M059J (cell line): ENCODE measurements around the gene PNLIP. TPM values are rescaled to one million over a fixed set of nuclear protein-coding genes. Genes with fewer than 3 reads are reported as not detected.

Source experiments
- DNase-seq: peaks from one replicate; pipeline ENCODE4 v3.0.0-alpha.2; 2012; ENCODE audit warnings: low read depth
- total RNA-seq: library from RNA; depleted of rRNA; stranded (reverse); fragments of >200 nt; shearing (Covaris generic); gene quantifications from 2 replicates; pipeline ENCODE4 v1.2.3, GENCODE V29; 2014; rRNA removed

PNLIP gene
- total RNA-seq = not detected in 2 replicates

DNA sequence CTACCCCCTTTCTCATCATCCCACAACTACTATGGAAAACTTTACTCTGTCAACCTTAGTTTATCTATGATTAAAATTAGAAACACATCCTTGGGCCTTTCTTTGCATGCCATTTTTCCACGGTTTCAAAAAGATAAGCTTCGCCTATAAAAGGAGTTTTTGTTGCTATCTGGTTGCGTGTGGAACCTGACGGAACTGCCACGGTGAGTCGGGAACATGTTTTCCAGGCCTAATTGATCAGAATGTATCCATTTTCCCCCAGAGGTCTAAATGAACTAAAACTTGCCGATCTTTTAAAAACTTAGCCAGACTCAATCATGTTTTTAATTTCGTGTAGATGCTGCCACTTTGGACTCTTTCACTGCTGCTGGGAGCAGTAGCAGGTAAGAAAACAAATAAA, at the start of gene PNLIP:
PNLIP (plus strand) TSS at position 176 of the 400 bp plus-strand sequence; CDS start at position 338, 162 bp downstream.
- DNase-seq = no peak

GRCh38 chr10:116504786-116505185, 40.9 kb upstream of the PNLIP start:
- no peak for DNase-seq

DNA sequence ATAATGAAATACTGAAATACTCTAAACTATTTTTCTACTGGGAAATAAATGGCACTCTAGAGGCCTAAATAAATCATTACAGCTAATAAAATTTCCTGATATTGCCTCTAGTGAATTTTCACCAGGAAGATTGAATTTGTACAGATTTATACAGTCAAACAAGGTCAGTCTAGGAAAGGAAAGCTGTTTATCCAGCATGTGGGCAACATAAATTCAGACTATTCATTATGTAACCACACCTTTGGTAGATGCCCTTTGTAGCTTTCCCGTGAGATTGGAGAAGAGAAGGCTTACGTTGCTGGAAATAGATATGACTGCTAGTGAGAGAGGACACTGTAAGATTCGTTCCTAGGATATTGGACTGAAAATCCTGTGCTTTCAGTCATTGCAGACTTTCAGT, 35.2 kb upstream of the PNLIP start:
- DNase-seq = no peak

GRCh38 chr10:116511365-116511764, 34.4 kb upstream of the PNLIP start:
- DNase-seq = no peak

GRCh38 chr10:116521424-116522290, 24.1 kb upstream of the PNLIP start:
- peak; percentile 26 for DNase-seq

DNA sequence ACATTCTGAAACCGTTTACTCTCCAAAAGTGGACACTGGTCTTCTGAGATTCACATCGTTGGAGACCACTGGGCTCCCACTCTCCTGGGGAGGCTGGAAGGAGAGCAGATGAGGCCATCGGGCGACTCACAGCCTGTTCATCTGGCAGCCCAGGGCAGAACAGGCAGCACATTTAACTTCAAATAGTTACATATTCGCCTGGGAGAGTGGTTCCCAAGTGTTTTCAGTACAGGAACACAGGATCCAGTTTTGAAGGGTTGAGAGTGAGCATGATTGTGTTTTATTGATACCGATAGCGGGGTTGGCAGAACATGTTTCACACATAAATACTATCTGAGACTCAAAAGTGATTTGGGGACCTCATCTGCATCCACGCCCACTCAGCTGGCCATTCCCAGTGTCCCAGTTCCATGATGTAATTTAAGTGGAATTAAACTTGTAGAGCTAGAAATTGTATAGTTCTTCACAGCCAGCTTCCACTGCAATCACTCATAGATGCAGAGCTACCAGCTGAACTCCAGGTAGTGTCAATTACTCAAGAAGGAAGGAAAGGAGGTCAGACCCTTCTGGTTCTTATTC, 22.8 kb upstream of the PNLIP start:
- no peak for DNase-seq

GRCh38 chr10:116524736-116525135, 21.0 kb upstream of the PNLIP start:
- DNase-seq = no peak

DNA sequence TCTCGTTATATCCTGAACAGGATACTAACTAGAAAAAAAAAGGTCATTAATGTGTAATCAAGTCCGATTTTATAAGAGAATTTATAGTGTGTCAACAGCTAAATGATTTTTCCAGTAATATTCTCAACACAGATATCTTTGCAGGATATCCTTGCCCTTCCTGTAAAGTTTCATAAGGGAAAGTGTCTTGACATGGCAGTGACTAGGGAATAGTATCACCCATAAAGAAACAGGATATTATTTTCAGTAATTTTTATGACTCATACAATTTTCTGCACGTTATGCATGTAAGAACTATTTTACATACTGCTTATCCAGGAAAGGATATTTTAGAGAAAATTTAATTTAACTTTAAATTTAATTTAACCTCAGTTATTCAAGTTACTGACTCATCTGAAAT, 19.5 kb upstream of the PNLIP start:
- DNase-seq = no peak

- peak; percentile 35 for DNase-seq
Observed at GRCh38 chr10:116536810-116537209, 8.9 kb upstream of the PNLIP start.

DNA sequence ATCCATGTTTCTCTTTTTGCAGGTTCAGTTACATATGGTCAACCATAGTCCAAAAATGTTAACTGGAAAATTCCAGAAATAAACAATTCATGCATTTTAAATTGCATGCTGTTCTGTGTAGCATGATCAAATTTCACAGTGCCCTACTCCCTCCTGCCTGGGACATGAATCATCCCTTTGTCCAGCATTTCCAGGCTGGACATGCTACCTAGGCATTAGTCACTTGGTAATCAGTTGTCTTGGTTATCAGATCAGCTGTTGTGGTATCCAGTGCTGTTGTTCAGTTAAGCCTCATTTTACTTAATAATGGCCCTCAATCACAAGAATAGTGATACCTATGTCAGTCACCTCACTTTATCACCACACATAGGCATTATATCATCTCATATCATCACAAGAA, 7.3 kb upstream of the PNLIP start:
- DNase-seq = peak; percentile 73

- DNase-seq = no peak
Observed at GRCh38 chr10:116538992-116539391, 6.7 kb upstream of the PNLIP start.

- DNase-seq = no peak
Observed at GRCh38 chr10:116540814-116541213, 4.9 kb upstream of the PNLIP start.

GRCh38 chr10:116542007-116542677, 3.6 kb upstream of the PNLIP start:
- no peak for DNase-seq

DNA sequence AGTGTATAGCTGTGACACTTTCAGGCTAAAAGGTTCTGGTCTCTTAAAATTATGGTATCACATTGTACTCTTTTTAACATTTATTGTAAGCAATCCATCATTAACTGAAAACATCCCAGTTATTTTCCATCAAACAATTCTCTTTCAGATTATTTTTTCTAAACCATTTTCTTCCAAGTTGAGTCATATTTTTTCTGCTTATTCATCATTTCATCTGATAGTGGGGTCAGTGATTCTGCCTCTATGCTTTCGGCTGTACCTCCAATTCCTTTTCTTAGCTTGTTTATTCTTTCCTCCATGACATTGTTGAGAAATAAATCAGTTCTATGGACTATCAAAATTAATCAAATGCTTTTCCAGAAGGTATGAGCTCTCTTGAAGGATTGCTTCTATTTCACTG, 609 bp upstream of the PNLIP start:
- no peak for DNase-seq

- no peak for DNase-seq
Observed at GRCh38 chr10:116548301-116548700, 2.6 kb downstream of the PNLIP start.

DNA sequence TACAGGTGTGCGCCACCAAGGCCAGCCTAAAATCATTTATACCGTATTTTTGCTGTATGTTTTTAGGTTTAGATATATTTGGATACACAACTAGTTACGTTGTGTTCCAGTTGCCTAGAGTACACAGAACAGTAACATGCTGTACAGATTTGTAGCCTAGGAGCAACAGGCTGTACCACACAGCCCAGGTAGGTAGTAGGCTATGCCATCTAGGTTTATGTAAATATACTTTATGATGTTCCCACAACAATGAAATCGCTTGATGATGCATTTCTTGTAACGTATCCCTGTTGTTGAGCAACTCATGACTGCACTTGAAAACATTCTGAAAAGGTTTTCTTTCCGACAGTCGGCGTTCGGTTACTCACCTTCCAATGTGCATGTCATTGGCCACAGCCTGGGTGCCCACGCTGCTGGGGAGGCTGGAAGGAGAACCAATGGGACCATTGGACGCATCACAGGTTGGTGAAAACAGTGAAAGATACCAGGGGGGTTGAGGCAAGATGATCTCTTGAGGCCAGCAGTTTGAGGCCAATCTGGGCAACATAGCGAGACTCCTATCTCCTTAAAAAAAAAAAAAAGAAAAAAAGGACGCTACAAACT, 7.7 kb downstream of the PNLIP start:
- DNase-seq = no peak

GRCh38 chr10:116554628-116555027, 8.9 kb downstream of the PNLIP start:
- no peak for DNase-seq

GRCh38 chr10:116555880-116556279, 10.1 kb downstream of the PNLIP start:
- no peak for DNase-seq

DNA sequence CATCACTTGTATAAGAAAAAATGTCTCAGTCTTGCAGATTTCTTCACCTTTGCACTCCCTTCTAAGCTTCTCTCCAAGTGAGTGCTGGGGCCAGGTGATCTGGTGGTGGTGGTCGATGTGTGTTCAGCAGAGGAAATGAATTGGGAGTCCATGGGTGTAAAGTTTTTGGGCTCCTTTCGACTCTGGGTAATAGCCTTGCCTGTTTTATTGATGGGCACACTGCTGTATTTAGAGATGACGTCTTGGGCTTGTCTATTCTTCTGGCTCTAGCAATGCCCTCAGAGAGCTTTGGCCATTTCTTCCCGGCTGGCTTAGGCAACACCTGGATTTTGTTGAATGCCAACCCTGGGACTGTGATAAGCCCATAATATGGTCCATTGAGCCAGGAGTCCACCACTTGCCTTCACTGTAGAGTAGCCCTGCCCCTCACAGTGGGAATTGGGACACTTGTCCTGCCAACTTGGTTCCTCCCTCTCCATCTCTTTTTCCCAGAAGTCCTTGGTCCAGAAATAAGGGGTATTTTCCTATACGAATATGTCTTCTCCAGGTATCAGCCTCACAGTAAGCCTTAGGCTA, 11.7 kb downstream of the PNLIP start:
- DNase-seq = no peak

GRCh38 chr10:116565534-116565933, 19.8 kb downstream of the PNLIP start:
- no peak for DNase-seq

DNA sequence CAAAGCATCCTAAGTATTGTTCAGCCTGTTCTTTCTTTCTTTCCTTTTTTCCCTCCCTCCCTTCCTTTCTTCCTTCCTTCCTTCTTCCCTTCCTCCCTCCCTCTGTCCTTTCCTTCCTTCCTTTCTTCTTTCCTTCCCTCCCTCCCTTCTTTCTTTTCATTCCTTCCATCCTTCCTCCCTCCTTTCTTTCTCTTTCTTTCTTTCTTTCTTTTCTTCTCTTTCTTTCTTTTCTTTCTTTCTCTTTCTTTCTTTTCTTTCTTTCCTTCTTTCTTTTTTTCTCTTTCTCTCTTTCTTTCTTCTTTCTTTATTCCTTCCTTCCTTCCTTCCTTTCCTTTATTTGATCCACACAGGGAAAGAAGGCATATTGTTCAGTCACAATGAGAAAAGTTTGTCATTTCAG, 21.2 kb downstream of the PNLIP start:
- DNase-seq = no peak

GRCh38 chr10:116567335-116567734, 21.6 kb downstream of the PNLIP start:
- DNase-seq = no peak
